Thymus (tissue), 11 donors: Measurements from ENCODE around the gene PRELID3B. TPM values are rescaled to one million over a fixed set of nuclear protein-coding genes. Genes with fewer than 3 reads are reported as not detected.

Experiments
- DNase-seq, 9 donors: peaks; one replicate each; pipeline ENCODE4 v3.0.0-alpha.2; 2013; ENCODE audit warnings: low spot score in 9 of 9, low read depth in 6 of 9, missing footprints in 1 of 9
- H3K27ac ChIP-seq, 2 donors: one replicate each; pipeline ENCODE4 v1.5.1; 2013; ENCODE audit warnings: control low read depth in 1 of 2, low read depth in 1 of 2, low read length in 1 of 2, mild to moderate bottlenecking in 1 of 2, moderate library complexity in 1 of 2
- H3K27me3 ChIP-seq, 2 donors: one replicate each; pipeline ENCODE4 v1.5.1; 2013; ENCODE audit warnings: low read length in 1 of 2; ENCODE audit not compliant: control insufficient read depth in 2 of 2, insufficient read depth in 1 of 2
- H3K36me3 ChIP-seq, 2 donors: one replicate each; pipeline ENCODE4 v1.5.1; 2013; ENCODE audit warnings: low read length in 1 of 2, mild to moderate bottlenecking in 1 of 2, moderate library complexity in 1 of 2; ENCODE audit not compliant: control insufficient read depth in 2 of 2, insufficient read depth in 2 of 2
- H3K4me1 ChIP-seq, 2 donors: one replicate each; pipeline ENCODE4 v1.5.1; 2013; ENCODE audit warnings: low read length in 2 of 2; ENCODE audit not compliant: control insufficient read depth in 2 of 2, insufficient read depth in 2 of 2
- H3K4me3 ChIP-seq, 2 donors: one replicate each; pipeline ENCODE4 v1.5.1; 2013; ENCODE audit warnings: low read length in 2 of 2, control low read depth in 1 of 2, mild to moderate bottlenecking in 1 of 2
- H3K9me3 ChIP-seq, 2 donors: one replicate each; pipeline ENCODE4 v1.5.1; 2013; ENCODE audit warnings: low read length in 1 of 2, mild to moderate bottlenecking in 1 of 2; ENCODE audit not compliant: control insufficient read depth in 2 of 2, insufficient read depth in 1 of 2
- WGBS: extraction: QIAGEN DNeasy Blood & Tissue Kit; methylation state at CpG from one replicate; pipeline ENCODE4 v1.1.7; 2013; 5-methylcytosine and 5-hydroxymethylcytosine counted together
- polyA plus RNA-seq: library from polyadenylated mRNA; stranded (reverse); fragments of 200-250 nt; gene quantifications from one replicate; pipeline ENCODE4 v1.2.3, GENCODE V29; 2013
- total RNA-seq: library from RNA; stranded (reverse); fragments of 120-200 nt; gene quantifications from one replicate; pipeline ENCODE4 v1.2.4, GENCODE V29; 2013
- donor health status: healthy.

The PRELID3B gene
- total and polyA plus RNA-seq, 2 donors: 33.4 to 61.9 TPM

GRCh38 chr20:58989196-58989595, 53.4 kb downstream of the PRELID3B start:
- peaks cover 0 to under 1% of the 10 kb centered on the region in 2 donors for H3K4me1 ChIP-seq

GRCh38 chr20:58988565-58988882, 54.1 kb downstream of the PRELID3B start:
- Histone ChIP-seq H3K9me3 (no peaks in the 10 kb centered on the region), H3K4me1 (peaks cover 5% of the 10 kb centered on the region in 2 donors), H3K27me3 (no peaks in the 10 kb centered on the region), H3K4me3 (no peak overlapping the region), H3K36me3 (peaks cover 61 to 76% of the 10 kb centered on the region in 2 donors), H3K27ac (no peak overlapping the region)
- no peak for DNase-seq
- 97% methylated on average over 6 of the region's 6 CpGs for WGBS

More at GRCh38 chr20:58989196-58989595, 53.4 kb downstream of the PRELID3B start:
- Histone ChIP-seq H3K27me3 (no peaks in the 10 kb centered on the region), H3K4me3 (no peak overlapping the region), H3K27ac (no peak overlapping the region), H3K9me3 (no peaks in the 10 kb centered on the region), H3K36me3 (peaks cover 67 to 82% of the 10 kb centered on the region in 2 donors)
- 98% methylated on average over 10 of the region's 10 CpGs for WGBS
- DNase-seq: no peak

- Histone ChIP-seq H3K4me1 (peaks cover 5% of the 10 kb centered on the region in 2 donors), H3K36me3 (peaks cover 56 to 71% of the 10 kb centered on the region in 2 donors), H3K4me3 (no peak overlapping the region), H3K9me3 (no peaks in the 10 kb centered on the region), H3K27ac (no peak overlapping the region), H3K27me3 (no peaks in the 10 kb centered on the region)
- no peak for DNase-seq
- WGBS: 98% methylated on average over 9 of the region's 9 CpGs
Measured at GRCh38 chr20:58987790-58988564, 54.6 kb downstream of the PRELID3B start.

- DNase-seq: no peak
- WGBS: 97% methylated on average over 8 of the region's 8 CpGs
- Histone ChIP-seq H3K4me3 (no peak overlapping the region), H3K9me3 (no peaks in the 10 kb centered on the region), H3K27ac (no peak overlapping the region), H3K36me3 (peaks cover 48 to 62% of the 10 kb centered on the region in 2 donors), H3K27me3 (no peaks in the 10 kb centered on the region), H3K4me1 (peaks cover 12 to 13% of the 10 kb centered on the region in 2 donors)
Measured at GRCh38 chr20:58986968-58987517, 55.5 kb downstream of the PRELID3B start.

GRCh38 chr20:58986286-58986967, 56.2 kb downstream of the PRELID3B start:
- Histone ChIP-seq H3K36me3 (peaks cover 45 to 55% of the 10 kb centered on the region in 2 donors), H3K4me1 (peaks cover 12 to 17% of the 10 kb centered on the region in 2 donors), H3K27ac (no peak overlapping the region), H3K27me3 (no peaks in the 10 kb centered on the region), H3K9me3 (no peaks in the 10 kb centered on the region), H3K4me3 (no peak overlapping the region)
- 96% methylated on average over 9 of the region's 9 CpGs for WGBS
- no peak for DNase-seq

- DNase-seq: no peak
- 97% methylated on average over 5 of the region's 5 CpGs for WGBS
- Histone ChIP-seq H3K9me3 (no peaks in the 10 kb centered on the region), H3K36me3 (peaks cover 38 to 48% of the 10 kb centered on the region in 2 donors), H3K27ac (no peak overlapping the region), H3K27me3 (no peaks in the 10 kb centered on the region), H3K4me1 (peaks cover 12 to 19% of the 10 kb centered on the region in 2 donors), H3K4me3 (no peak overlapping the region)
Measured at GRCh38 chr20:58985656-58986055, 56.9 kb downstream of the PRELID3B start.

GRCh38 chr20:58984691-58985090, 57.9 kb downstream of the PRELID3B start:
- H3K36me3 ChIP-seq: peaks cover 31 to 39% of the 10 kb centered on the region in 2 donors
- no peak overlapping the region for H3K27ac ChIP-seq
- DNase-seq: no peak
- H3K4me1 ChIP-seq: peaks cover 12 to 22% of the 10 kb centered on the region in 2 donors
- no peak overlapping the region for H3K4me3 ChIP-seq
- no peaks in the 10 kb centered on the region for H3K9me3 ChIP-seq
- 97% methylated on average over 6 of the region's 6 CpGs for WGBS
- H3K27me3 ChIP-seq: no peaks in the 10 kb centered on the region
